HG03432 (cell line): ENCODE measurements around the gene TLCD2.
"Not testable (repeated sequence)": the region's sequence is repeated elsewhere in the genome, so short reads cannot be mapped to it uniquely, and the experiment has no call there.

Source experiments
- ATAC-seq: cut with Tn5 transposase; IDR thresholded peaks from one replicate; pipeline ENCODE4 v1.9.1; 2021; ENCODE audit warnings: mild to moderate bottlenecking, moderate library complexity; ENCODE audit not compliant: unreplicated experiment

TLCD2 gene

GRCh38 chr17:1695365-1695764, 14.8 kb downstream of the TLCD2 start:
- no peak for ATAC-seq

GRCh38 chr17:1693339-1693738, 16.8 kb downstream of the TLCD2 start:
- ATAC-seq: no peak

GRCh38 chr17:1690544-1691221, 19.5 kb downstream of the TLCD2 start:
- ATAC-seq: no peak

GRCh38 chr17:1688405-1688804, 21.8 kb downstream of the TLCD2 start:
- not testable (repeated sequence) for ATAC-seq

GRCh38 chr17:1686086-1686485, 24.1 kb downstream of the TLCD2 start:
- ATAC-seq: no peak

GRCh38 chr17:1684378-1685189, 25.6 kb downstream of the TLCD2 start, which contains the start of gene PRPF8:
Gene PRPF8 (minus strand): TSS chr17:1684867. CDS start chr17:1684571, 296 bp downstream.
- ATAC-seq: peak; percentile 96

- no peak for ATAC-seq
These were observed 26.7 kb downstream of the TLCD2 start for GRCh38 chr17:1683459-1683858.

GRCh38 chr17:1676401-1676800, 33.8 kb downstream of the TLCD2 start:
- no peak for ATAC-seq

GRCh38 chr17:1673041-1673785, 37.0 kb downstream of the TLCD2 start:
- no peak for ATAC-seq

GRCh38 chr17:1663934-1664333, 46.2 kb downstream of the TLCD2 start:
- not testable (repeated sequence) for ATAC-seq

- no peak for ATAC-seq
These were observed 49.1 kb downstream of the TLCD2 start for GRCh38 chr17:1661045-1661444.

- no peak for ATAC-seq
These were observed 52.1 kb downstream of the TLCD2 start for GRCh38 chr17:1658100-1658499.

- no peak for ATAC-seq
These were observed 56.4 kb downstream of the TLCD2 start for GRCh38 chr17:1653735-1654134.

- ATAC-seq: not testable (repeated sequence)
These were observed 57.4 kb downstream of the TLCD2 start for GRCh38 chr17:1652794-1653193.
